Measurements from ENCODE around the gene BCL7A.

GRCh38 chr12:122052285-122052684 is 30.6 kb downstream of the BCL7A start:
- TF ChIP-seq CTCF (conservative IDR thresholded peaks at IDR 0.05): no peak
- TF ChIP-seq EZH2 (IDR thresholded peaks at IDR 0.05; ENCODE audit: low read depth): no peak

Measured in PC-9 (cell line).